ENCODE measurements around the gene SCRN2. TPM values are rescaled to one million over a fixed set of nuclear protein-coding genes. Genes with fewer than 3 reads are reported as not detected.

The SCRN2 gene
- total RNA-seq, 1 donor from 2014 or later: 50.7 TPM

- TF ChIP-seq CTCF (IDR thresholded peaks at IDR 0.05; ENCODE audit: unreplicated experiment): no peak
- Mint-ChIP-seq H3K4me3 (no peak overlapping the region), H3K27me3 (ENCODE audit: low read depth) (no peaks in the 10 kb centered on the region), H3K9me3 (no peaks in the 10 kb centered on the region), H3K4me1 (peaks cover 68% of the 10 kb centered on the region), H3K36me3 (no peaks in the 10 kb centered on the region), H3K27ac (peak overlapping the region; percentile 78)
- DNase-seq (ENCODE audit: low spot score in 2 of 2, unreplicated experiment in 2 of 2): no peak
Observed at GRCh38 chr17:47878203-47879027, 37.3 kb upstream of the SCRN2 start.

DNA sequence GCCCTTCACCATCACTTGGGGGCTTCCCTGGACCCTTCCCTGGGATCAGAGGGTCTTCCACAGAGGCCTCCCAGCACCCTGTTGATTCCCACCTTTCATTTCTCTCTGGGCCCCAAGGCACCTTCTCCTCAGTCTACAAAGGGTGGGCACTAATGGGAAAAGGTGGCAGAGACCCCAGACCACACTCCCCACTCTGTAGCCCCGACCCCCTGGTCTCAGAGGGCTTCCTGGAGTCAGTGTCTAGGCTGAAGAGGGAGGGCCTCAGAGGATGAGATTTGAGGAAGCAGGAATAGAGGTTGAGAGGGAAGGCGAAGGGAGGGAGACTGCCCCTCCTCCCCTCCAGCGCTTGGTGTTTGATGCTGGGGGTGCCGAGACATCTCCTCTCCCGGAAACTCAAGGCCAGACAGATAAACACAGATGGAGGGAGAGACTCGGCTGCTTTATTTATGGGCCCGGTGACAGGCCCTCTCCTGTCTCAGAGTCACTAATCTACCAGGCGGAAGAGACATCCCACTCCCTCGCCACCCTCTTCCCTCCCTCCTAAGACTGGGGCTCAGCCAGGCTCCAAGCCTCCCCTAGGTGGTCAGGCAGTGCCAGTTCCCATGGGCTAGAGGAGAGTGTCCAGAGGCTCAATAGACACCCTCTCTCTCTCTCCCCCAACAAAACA lies 36.4 kb upstream of the SCRN2 start:
- Mint-ChIP-seq H3K27ac (peak overlapping the region; percentile 78), H3K9me3 (no peaks in the 10 kb centered on the region), H3K27me3 (ENCODE audit: low read depth) (no peaks in the 10 kb centered on the region), H3K36me3 (no peaks in the 10 kb centered on the region), H3K4me3 (peak overlapping the region; percentile 29), H3K4me1 (peaks cover 68% of the 10 kb centered on the region)
- TF ChIP-seq CTCF (IDR thresholded peaks at IDR 0.05; ENCODE audit: unreplicated experiment): no peak
- peak in 1 of 2 experiments; percentile 50 for DNase-seq (ENCODE audit: low spot score in 2 of 2, unreplicated experiment in 2 of 2)

GRCh38 chr17:47875011-47875985 lies 34.2 kb upstream of the SCRN2 start:
- no peak for TF ChIP-seq CTCF (IDR thresholded peaks at IDR 0.05; ENCODE audit: unreplicated experiment)
- H3K27me3 Mint-ChIP-seq (ENCODE audit: low read depth): peaks cover 6% of the 10 kb centered on the region
- no peak overlapping the region for H3K4me3 Mint-ChIP-seq
- no peaks in the 10 kb centered on the region for H3K9me3 Mint-ChIP-seq
- H3K4me1 Mint-ChIP-seq: peaks cover 64% of the 10 kb centered on the region
- DNase-seq (ENCODE audit: low spot score in 2 of 2, unreplicated experiment in 2 of 2): no peak
- H3K36me3 Mint-ChIP-seq: no peaks in the 10 kb centered on the region
- peak overlapping the region; percentile 73 for H3K27ac Mint-ChIP-seq

DNA sequence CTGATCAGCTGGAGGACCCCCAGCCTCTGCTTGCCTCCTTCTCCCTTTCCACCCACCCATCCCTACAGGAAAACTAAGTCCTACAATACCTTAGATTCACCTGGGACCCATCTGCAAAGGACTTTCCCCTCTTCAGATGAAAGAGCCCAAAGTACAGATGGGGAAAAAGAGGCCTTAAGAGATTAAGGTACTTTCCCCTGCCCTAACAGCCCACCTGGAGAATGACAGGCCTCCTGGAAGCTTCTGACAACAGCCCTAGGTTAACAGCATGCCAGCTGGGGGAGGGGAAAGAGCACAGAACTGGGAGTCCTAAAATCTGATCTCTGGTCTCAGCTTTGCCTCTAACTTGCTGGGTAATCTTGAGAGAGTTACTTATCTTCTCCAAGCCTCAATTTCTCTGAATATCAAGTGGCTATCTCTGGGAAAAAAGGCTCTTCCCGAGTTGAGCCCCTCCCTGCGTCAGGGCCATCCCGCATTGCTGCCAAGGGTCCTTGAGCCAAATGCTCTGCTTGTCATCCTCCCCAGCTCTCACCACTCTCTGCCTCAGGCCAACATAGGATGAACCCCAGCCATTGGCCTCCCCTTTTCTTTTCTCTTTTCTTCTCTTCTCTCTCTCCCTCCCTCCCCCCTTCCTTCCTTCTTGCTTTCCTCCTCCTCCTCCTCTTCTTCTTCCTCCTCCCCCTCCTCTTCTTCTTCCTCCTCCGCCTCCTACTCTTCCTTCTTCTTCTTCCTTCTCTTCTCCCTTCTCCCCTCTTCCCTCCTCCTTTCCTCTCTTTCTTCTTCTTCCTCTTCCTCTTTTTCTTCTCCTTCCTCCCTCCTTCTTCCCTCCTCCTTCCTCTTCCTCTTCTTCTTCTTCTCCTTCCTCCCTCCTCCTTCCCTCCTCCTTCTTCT lies 32.4 kb upstream of the SCRN2 start:
- H3K27me3 Mint-ChIP-seq (ENCODE audit: low read depth): peaks cover 7% of the 10 kb centered on the region
- DNase-seq (ENCODE audit: low spot score in 2 of 2, unreplicated experiment in 2 of 2): no peak
- peak overlapping the region; percentile 27 for H3K4me3 Mint-ChIP-seq
- H3K9me3 Mint-ChIP-seq: no peaks in the 10 kb centered on the region
- H3K4me1 Mint-ChIP-seq: peaks cover 64% of the 10 kb centered on the region
- H3K36me3 Mint-ChIP-seq: no peaks in the 10 kb centered on the region
- peak overlapping the region; percentile 40 for H3K27ac Mint-ChIP-seq
- no peak for TF ChIP-seq CTCF (IDR thresholded peaks at IDR 0.05; ENCODE audit: unreplicated experiment)
